HepG2 (cell line): ENCODE results near the gene DIPK1B. TPM values are rescaled to one million over a fixed set of nuclear protein-coding genes. Genes with fewer than 3 reads are reported as not detected.
A peak's percentile ranks its signal among the peaks of the same experiment; 100 is the strongest.

Experiments
- GRHL1 ChIP-seq: sonication (generic); formaldehyde crosslinking; conservative IDR thresholded peaks from 2 replicates; pipeline ENCODE4 v1.8.0; 2022; ENCODE audit warnings: missing genetic modification reagents
- NFE2 ChIP-seq: sonication (generic); formaldehyde crosslinking; IDR thresholded peaks from 2 replicates; pipeline ENCODE4 v1.4.0; 2020; ENCODE audit warnings: missing genetic modification reagents
- ZFY ChIP-seq: sonication (generic); formaldehyde crosslinking; IDR thresholded peaks from 2 replicates; pipeline ENCODE4 v1.4.0; 2020; ENCODE audit warnings: missing genetic modification reagents
- ZNF354B ChIP-seq: sonication (generic); formaldehyde crosslinking; IDR thresholded peaks from 2 replicates; pipeline ENCODE4 v1.8.0; 2022; ENCODE audit warnings: mild to moderate bottlenecking, missing genetic modification reagents
- ZNF484 ChIP-seq: sonication (generic); formaldehyde crosslinking; IDR thresholded peaks from 2 replicates; pipeline ENCODE4 v1.5.1; 2020; ENCODE audit warnings: mild to moderate bottlenecking, low read depth, missing genetic modification reagents, borderline replicate concordance
- polyA plus RNA-seq, 8 experiments: library from polyadenylated mRNA; depleted of rRNA in 3 of 8; stranded (reverse) in 7 of 8; unstranded in 1 of 8; fragments of >200 nt; fragmentation: Illumina TruSeq in 4 of 8; extraction: Trizol in 4 of 8; gene quantifications; 2 replicates each; pipeline versions ENCODE4 v1.2.1 to v1.2.3, GENCODE V29; 2011 to 2016; ENCODE audit warnings: low read depth in 4 of 8, missing spikeins in 1 of 8, mixed read lengths in 1 of 8; ENCODE audit not compliant: insufficient read depth in 1 of 8
- total RNA-seq, 5 experiments: library from RNA; depleted of rRNA; stranded (reverse); fragments of >200 nt; fragmentation: Illumina TruSeq; extraction: Trizol; gene quantifications; 2 replicates each; pipeline ENCODE4 v1.2.3, GENCODE V29; 2016; ENCODE audit warnings: low read depth in 1 of 5
- TF ChIP-seq, protein P1 (sequence below): sonication (generic); formaldehyde crosslinking; IDR thresholded peaks from 2 replicates; pipeline ENCODE4 v1.8.0; 2022; ENCODE audit warnings: missing genetic modification reagents, mild to moderate bottlenecking, moderate library complexity, borderline replicate concordance
- TF ChIP-seq, protein P2 (sequence below): sonication (generic); formaldehyde crosslinking; IDR thresholded peaks from 2 replicates; pipeline ENCODE4 v1.4.0; 2020; ENCODE audit warnings: mild to moderate bottlenecking, missing genetic modification reagents

Gene DIPK1B
- total and polyA plus RNA-seq, 2 of the 13 experiments (the other 11 are each of a cell fraction or from before 2014, with no cell fraction given): 0.18 to 3.9 TPM

- TF ChIP-seq, protein P1, sequence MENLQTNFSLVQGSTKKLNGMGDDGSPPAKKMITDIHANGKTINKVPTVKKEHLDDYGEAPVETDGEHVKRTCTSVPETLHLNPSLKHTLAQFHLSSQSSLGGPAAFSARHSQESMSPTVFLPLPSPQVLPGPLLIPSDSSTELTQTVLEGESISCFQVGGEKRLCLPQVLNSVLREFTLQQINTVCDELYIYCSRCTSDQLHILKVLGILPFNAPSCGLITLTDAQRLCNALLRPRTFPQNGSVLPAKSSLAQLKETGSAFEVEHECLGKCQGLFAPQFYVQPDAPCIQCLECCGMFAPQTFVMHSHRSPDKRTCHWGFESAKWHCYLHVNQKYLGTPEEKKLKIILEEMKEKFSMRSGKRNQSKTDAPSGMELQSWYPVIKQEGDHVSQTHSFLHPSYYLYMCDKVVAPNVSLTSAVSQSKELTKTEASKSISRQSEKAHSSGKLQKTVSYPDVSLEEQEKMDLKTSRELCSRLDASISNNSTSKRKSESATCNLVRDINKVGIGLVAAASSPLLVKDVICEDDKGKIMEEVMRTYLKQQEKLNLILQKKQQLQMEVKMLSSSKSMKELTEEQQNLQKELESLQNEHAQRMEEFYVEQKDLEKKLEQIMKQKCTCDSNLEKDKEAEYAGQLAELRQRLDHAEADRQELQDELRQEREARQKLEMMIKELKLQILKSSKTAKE: 0 out of 2 replicates have a peak, but pooled peaks have one; percentile 8
- no peak for TF ChIP-seq NFE2 (CRISPR knock-in tag)
- TF ChIP-seq ZNF484 (CRISPR knock-in tag): no peak
- TF ChIP-seq, protein P2, sequence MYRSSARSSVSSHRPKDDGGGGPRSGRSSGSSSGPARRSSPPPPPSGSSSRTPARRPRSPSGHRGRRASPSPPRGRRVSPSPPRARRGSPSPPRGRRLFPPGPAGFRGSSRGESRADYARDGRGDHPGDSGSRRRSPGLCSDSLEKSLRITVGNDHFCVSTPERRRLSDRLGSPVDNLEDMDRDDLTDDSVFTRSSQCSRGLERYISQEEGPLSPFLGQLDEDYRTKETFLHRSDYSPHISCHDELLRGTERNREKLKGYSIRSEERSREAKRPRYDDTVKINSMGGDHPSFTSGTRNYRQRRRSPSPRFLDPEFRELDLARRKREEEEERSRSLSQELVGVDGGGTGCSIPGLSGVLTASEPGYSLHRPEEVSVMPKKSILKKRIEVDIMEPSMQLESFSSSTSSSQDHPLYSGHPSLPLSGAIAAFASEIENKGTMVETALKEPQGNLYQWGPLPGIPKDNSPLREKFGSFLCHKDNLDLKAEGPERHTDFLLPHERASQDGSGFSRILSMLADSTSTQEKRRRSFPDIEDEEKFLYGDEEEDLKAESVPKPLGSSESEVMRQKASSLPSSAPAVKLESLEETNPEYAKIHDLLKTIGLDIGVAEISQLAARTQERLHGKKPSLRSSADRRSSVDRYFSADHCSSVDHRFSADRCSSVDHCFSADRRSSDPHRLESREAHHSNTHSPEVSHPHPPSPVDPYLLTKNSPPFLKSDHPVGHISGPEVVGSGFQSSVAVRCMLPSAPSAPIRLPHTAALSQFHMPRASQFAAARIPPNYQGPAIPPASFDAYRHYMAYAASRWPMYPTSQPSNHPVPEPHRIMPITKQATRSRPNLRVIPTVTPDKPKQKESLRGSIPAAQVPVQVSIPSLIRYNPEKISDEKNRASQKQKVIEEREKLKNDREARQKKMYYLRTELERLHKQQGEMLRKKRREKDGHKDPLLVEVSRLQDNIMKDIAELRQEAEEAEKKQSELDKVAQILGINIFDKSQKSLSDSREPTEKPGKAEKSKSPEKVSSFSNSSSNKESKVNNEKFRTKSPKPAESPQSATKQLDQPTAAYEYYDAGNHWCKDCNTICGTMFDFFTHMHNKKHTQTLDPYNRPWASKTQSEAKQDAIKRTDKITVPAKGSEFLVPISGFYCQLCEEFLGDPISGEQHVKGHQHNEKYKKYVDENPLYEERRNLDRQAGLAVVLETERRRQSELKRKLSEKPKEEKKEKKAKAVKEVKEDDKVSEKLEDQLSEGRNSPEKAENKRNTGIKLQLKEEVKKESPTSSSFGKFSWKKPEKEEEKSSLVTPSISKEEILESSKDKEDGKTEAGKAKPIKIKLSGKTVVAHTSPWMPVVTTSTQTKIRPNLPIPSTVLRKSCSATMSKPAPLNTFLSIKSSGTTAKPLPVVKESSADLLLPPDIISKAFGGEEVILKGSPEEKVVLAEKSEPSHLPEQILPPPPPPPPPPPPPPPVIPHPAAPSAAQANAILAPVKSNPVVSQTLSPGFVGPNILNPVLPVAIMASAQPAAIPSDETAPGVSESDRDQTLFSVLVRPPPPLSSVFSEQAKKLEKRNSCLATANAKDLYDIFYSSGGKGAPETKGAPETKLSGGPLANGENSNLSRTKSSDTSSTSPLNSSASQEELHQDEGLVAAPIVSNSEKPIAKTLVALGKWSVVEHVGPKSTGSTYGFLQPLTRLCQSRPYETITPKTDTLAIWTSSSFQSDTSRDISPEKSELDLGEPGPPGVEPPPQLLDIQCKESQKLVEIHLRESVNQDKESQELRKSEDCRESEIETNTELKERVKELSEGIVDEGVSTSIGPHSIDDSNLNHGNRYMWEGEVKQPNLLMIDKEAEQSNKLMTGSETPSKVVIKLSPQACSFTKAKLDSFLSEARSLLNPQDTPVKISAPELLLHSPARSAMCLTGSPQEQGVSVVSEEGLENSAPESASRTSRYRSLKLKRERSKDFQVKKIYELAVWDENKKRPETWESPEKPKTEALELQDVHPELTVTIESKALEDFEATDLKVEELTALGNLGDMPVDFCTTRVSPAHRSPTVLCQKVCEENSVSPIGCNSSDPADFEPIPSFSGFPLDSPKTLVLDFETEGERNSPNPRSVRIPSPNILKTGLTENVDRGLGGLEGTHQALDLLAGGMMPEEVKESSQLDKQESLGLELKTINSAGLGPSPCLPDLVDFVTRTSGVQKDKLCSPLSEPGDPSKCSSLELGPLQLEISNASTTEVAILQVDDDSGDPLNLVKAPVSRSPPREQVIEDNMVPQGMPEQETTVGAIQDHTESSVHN: no peak
- no peak for TF ChIP-seq GRHL1
- TF ChIP-seq ZNF354B: no peak
- TF ChIP-seq ZFY (CRISPR knock-in tag): peak; percentile 32; the same call in 1 of the 2 replicates
Observed at GRCh38 chr9:136686794-136687711, 25.3 kb upstream of the DIPK1B start, which contains the start of gene AGPAT2 (continued).
